NCI-H2196 treated with DMSO at 0.1 percent for 48 hours (cell line): Measurements from ENCODE around the gene FAM20A.
"Not testable (repeated sequence)": the region's sequence is repeated elsewhere in the genome, so short reads cannot be mapped to it uniquely, and the experiment has no call there.

ENCODE experiments used
- DNase-seq: peaks from one replicate; lab custom pipeline; 2025; ENCODE audit not compliant: unreplicated experiment; lab: John Stamatoyannopoulos, UW

Gene FAM20A

GRCh38 chr17:68592682-68593641 lies 8.2 kb downstream of the FAM20A start:
- no peak for DNase-seq

DNA sequence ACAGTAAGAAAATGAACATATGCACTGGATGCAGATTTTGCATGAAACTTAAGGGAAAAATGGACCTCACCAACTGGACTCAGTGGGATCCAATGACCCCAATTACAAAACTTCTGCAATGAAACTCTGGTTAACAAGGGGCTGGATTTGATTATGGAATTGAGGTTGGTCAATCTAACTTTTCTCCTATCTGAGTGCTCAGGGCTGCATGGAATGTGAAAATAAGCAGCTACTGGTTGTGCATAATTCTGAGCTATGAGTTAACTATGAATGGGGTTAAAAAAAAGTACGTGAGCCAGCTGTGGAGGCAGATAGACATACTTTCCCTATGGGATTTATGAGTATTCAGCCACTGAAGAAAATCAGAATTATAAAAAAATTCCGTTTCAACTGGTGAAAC lies 9.2 kb downstream of the FAM20A start:
- DNase-seq, result no peak

DNA sequence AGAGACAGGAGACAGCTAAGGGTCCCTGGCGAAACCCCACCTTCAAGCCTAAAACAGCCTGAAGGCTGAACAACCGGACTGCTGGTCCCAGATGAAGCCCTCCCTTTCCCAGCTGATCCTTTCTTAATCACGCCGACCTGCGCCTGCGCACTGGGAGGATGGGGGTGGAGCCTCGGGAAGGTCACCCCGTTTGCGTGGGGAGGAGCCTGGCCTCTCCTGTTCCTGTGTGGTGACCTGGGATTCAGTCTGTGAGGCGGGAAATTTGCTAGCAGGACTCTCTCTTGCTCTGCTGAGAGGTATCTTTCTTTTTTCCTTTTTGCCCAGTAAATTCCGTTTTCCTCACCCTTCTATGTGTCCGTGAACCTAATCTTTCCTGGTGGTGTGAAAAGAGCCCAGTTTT lies 9.6 kb downstream of the FAM20A start:
- no peak for DNase-seq

GRCh38 chr17:68589086-68589485 lies 12.1 kb downstream of the FAM20A start:
- DNase-seq, result no peak

DNA sequence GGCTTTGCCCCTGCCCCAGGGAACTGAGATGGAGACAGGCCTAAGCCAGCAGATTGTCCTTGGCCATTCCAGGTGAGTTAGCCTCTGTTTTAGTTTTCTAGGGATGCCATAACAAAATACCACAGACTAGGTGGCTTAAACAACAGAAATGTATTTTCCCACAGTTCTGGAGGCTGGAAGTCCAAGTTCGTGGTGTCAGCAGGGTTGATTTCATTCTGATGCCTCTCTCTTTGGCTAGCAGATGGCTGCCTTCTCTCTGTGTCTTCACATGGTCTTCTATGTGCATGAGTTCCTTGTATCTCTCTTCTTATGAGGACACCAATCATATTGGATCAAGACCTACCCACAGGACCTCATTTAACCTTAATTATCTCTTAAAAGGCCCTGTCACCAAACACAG lies 12.8 kb downstream of the FAM20A start:
- DNase-seq, result no peak

- DNase-seq, result no peak
These were observed 13.3 kb downstream of the FAM20A start for GRCh38 chr17:68587847-68588246.

DNA sequence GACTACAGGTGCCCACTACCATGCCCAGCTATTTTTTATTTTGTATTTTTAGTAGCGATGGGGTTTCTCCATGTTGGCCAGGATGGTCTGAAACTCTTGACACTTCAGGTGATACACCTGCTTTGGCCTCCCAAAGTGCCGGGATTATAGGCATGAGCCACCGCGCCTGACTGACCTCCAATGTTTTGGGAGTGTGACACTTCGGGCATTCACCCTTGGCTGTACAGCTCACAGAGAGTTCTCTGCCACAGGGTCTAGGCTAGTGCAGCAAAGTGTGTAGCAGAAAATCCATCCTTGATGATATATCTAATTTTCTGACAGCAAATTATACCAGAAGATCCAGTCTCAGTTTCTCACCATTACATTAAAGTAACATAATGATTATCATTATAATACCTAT lies 14.1 kb downstream of the FAM20A start:
- DNase-seq, result no peak

GRCh38 chr17:68585643-68586042 lies 15.5 kb downstream of the FAM20A start:
- DNase-seq, result no peak

- DNase-seq, result no peak
These were observed 16.4 kb downstream of the FAM20A start for GRCh38 chr17:68584581-68585303.

DNA sequence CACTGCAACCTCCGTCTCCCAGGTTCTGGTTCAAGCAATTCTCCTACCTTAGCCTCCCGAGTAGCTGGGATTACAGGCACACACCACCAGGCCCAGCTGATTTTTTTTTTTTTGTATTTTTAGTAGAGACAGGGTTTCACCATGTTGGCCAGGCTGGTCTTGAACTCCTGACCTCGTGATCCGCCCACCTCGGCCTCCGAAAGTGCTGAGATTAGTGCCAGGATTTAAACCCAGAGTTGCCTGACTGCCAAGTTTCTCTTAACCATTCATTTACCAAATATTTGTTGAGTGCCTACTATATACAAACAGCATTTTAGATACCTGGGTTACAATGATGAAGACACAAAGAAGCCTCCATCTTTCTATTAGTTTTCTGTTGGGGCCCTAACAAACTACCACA lies 18.3 kb downstream of the FAM20A start:
- not testable (repeated sequence) for DNase-seq

DNA sequence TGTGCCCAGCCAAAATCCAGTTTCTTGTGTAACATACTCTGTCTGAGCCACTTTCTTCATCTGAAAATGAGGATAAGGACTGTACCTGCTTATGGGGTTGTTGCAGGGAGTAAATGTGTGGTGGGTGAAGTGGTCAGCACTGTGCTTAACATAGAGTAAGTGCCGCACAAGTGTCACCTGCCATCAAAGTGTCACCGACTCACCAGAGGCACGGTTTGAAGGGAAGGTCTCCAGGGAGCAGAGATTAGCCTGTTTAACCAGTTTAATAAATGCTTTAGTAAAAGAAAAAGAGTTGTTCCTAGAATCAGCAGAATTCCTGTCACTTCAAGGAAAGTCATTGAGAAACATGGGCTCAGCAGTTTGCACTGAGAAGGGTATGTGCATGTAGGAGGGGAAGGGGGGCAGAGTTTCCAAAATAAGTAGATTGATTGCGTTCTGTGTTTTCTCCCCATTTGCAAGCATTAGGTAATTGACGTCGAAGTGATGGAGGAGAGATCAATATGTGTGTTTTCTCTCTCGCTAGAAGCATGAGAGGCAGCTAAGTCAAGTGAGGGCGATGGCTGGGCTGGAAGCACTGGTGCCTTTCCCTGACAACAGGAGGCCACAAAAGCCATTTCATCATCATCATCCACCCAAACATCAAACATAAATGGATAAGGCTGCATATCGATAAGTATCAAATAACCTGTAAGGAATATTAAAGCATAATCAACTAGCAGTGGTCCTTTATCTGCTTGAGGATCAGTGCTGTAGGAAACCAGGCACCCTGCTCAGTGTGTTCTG lies 19.1 kb downstream of the FAM20A start:
- DNase-seq, result no peak

- DNase-seq, result no peak
These were observed 20.9 kb downstream of the FAM20A start for GRCh38 chr17:68580236-68580770.

GRCh38 chr17:68579194-68579927 lies 21.8 kb downstream of the FAM20A start:
- DNase-seq, result no peak

- DNase-seq, result no peak
These were observed 22.9 kb downstream of the FAM20A start for GRCh38 chr17:68578236-68578635.

GRCh38 chr17:68577497-68577821 lies 23.7 kb downstream of the FAM20A start:
- no peak for DNase-seq

DNA sequence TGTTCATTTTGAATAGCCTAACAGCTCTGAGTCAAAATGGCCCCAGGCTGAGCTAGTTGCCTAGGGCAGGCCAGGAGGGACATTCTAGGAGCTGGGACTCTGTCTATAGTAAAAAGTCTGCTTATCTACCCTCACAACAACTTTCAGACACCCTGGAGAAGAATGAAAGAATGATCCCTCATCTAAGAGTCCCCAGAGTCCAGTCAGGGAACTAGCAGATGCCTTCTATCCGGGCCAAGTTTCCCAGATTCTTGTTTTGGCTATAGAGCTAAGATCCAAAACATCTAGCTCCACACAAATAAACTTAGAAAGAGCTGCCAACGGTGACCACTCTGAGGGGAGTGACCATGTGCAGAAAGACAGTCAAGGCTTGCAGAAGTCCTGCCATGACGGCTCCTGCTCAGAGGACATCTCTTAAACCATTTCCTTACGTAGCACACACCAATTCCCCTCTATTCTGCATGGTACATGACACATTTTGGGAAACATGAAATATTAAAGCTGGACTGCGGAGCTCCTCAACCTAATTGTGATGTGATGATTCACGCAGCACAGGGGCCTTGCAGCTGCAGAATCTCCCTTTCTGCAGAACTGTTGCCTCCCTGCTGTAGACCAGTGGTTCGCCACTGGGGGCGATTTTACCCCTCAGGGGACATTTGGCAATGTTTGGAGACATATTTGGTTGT lies 24.2 kb downstream of the FAM20A start:
- no peak for DNase-seq

GRCh38 chr17:68576137-68576536 lies 25.0 kb downstream of the FAM20A start:
- no peak for DNase-seq

- DNase-seq, result no peak
These were observed 27.8 kb downstream of the FAM20A start for GRCh38 chr17:68573338-68573737.

DNA sequence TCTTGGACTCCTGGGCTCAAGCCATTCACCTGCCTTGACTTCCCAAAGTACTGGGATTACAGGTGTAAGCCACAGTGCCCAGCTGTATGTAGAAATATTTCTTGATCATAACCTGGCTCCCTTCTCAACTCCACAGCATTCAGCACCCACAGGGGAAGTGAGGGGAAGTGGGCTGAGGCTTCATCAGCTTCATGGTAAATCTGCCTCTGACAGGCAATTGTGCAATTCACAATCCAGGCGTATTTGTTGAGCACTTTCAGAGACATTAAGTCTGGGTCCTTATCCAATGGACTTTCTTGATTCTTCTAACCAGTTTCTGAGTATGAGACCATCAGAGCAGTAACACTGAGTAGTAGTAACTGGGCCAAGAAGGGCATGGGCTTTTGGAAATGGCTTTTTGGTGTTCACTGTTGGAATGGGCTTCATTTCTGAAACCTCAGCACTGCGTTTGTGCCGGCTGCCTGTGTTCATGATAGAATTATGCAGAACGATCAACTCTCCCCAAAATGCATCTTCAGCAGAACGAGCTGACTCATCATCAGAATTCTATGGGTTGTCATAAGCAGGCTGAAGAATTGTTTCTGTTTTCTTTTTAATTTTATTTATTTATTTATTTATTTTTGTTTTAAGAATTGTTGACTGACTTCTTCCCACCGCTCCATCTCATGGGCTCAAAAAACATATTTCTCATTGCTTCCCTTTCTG lies 28.9 kb downstream of the FAM20A start:
- no peak for DNase-seq
